Stimulated activated CD4-positive, alpha-beta T cell treated with anti-CD3 and anti-CD28 coated beads, TNF-alpha, amount 100 ng/mL, for 4 hours (primary cell): ENCODE measurements around the gene SIN3B.

Experiments
- DNase-seq, 3 experiments: peaks; one replicate each; pipeline ENCODE4 v3.0.0-alpha.2; 2020; ENCODE audit warnings: low read depth in 3 of 3

The SIN3B gene

GRCh38 chr19:16825312-16826052 is 3.7 kb upstream of the SIN3B start:
- DNase-seq, result no peak

GRCh38 chr19:16829822-16830289 is 658 bp downstream of the SIN3B start:
- no peak for DNase-seq

- no peak for DNase-seq
Measured at GRCh38 chr19:16830679-16831078, 1.5 kb downstream of the SIN3B start.

GRCh38 chr19:16831531-16831930 is 2.3 kb downstream of the SIN3B start:
- DNase-seq, result no peak

- DNase-seq, result no peak
Measured at GRCh38 chr19:16834747-16835146, 5.5 kb downstream of the SIN3B start.

- no peak for DNase-seq
Measured at GRCh38 chr19:16836115-16837034, 7.2 kb downstream of the SIN3B start.

- DNase-seq, result no peak
Measured at GRCh38 chr19:16837035-16837362, 7.8 kb downstream of the SIN3B start.

- DNase-seq, result no peak
Measured at GRCh38 chr19:16841391-16841926, 12.3 kb downstream of the SIN3B start.

- DNase-seq, result no peak
Measured at GRCh38 chr19:16846901-16847300, 17.7 kb downstream of the SIN3B start.

- DNase-seq, result no peak
Measured at GRCh38 chr19:16847430-16847829, 18.2 kb downstream of the SIN3B start.

- DNase-seq, result no peak
Measured at GRCh38 chr19:16849168-16849567, 20.0 kb downstream of the SIN3B start.

- no peak for DNase-seq
Measured at GRCh38 chr19:16850133-16850532, 20.9 kb downstream of the SIN3B start.

GRCh38 chr19:16851031-16851712 is 22.0 kb downstream of the SIN3B start:
- DNase-seq, result no peak

GRCh38 chr19:16853066-16853465 is 23.9 kb downstream of the SIN3B start:
- no peak for DNase-seq

GRCh38 chr19:16856091-16856490 is 26.9 kb downstream of the SIN3B start:
- no peak for DNase-seq

- DNase-seq, result no peak
Measured at GRCh38 chr19:16859626-16860025, 30.4 kb downstream of the SIN3B start.

- DNase-seq, result no peak
Measured at GRCh38 chr19:16860118-16860517, 30.9 kb downstream of the SIN3B start.

GRCh38 chr19:16861011-16861410 is 31.8 kb downstream of the SIN3B start:
- DNase-seq, result no peak

GRCh38 chr19:16861834-16862233 is 32.6 kb downstream of the SIN3B start:
- DNase-seq, result no peak

GRCh38 chr19:16862826-16863415 is 33.7 kb downstream of the SIN3B start:
- DNase-seq, result no peak

- DNase-seq, result no peak
Measured at GRCh38 chr19:16867211-16867610, 38.0 kb downstream of the SIN3B start.
